ENCODE data around the gene GALNT4.

The GALNT4 gene

GRCh38 chr12:89524541-89525304 lies at the start of gene GALNT4:
GALNT4 (minus strand) TSS chr12:89524796; CDS start chr12:89524549, 247 bp downstream.
- peak; percentile 50 to 71 (median 53) for DNase-seq (ENCODE audit: low read depth in 3 of 3)

GRCh38 chr12:89573051-89573810 lies 48.6 kb upstream of the GALNT4 start:
- no peak for DNase-seq (ENCODE audit: low read depth in 3 of 3)

- no peak for DNase-seq (ENCODE audit: low read depth in 3 of 3)
Measured at GRCh38 chr12:89571491-89572195, 47.0 kb upstream of the GALNT4 start.

GRCh38 chr12:89568484-89568883 lies 43.9 kb upstream of the GALNT4 start:
- no peak for DNase-seq (ENCODE audit: low read depth in 3 of 3)

GRCh38 chr12:89567691-89568239 lies 43.2 kb upstream of the GALNT4 start:
- no peak for DNase-seq (ENCODE audit: low read depth in 3 of 3)

- no peak for DNase-seq (ENCODE audit: low read depth in 3 of 3)
Measured at GRCh38 chr12:89566615-89567014, 42.0 kb upstream of the GALNT4 start.

GRCh38 chr12:89565002-89565401 lies 40.4 kb upstream of the GALNT4 start:
- no peak for DNase-seq (ENCODE audit: low read depth in 3 of 3)

GRCh38 chr12:89559753-89560152 lies 35.2 kb upstream of the GALNT4 start:
- DNase-seq (ENCODE audit: low read depth in 3 of 3), result no peak

GRCh38 chr12:89556976-89557375 lies 32.4 kb upstream of the GALNT4 start:
- no peak for DNase-seq (ENCODE audit: low read depth in 3 of 3)

- no peak for DNase-seq (ENCODE audit: low read depth in 3 of 3)
Measured at GRCh38 chr12:89552376-89552775, 27.8 kb upstream of the GALNT4 start.

GRCh38 chr12:89551747-89552146 lies 27.2 kb upstream of the GALNT4 start:
- DNase-seq (ENCODE audit: low read depth in 3 of 3), result no peak

GRCh38 chr12:89547101-89547500 lies 22.5 kb upstream of the GALNT4 start:
- no peak for DNase-seq (ENCODE audit: low read depth in 3 of 3)

- DNase-seq (ENCODE audit: low read depth in 3 of 3), result no peak
Measured at GRCh38 chr12:89546151-89546550, 21.6 kb upstream of the GALNT4 start.

GRCh38 chr12:89544681-89545184 lies 20.1 kb upstream of the GALNT4 start:
- DNase-seq (ENCODE audit: low read depth in 3 of 3), result no peak

- DNase-seq (ENCODE audit: low read depth in 3 of 3), result no peak
Measured at GRCh38 chr12:89544022-89544421, 19.4 kb upstream of the GALNT4 start.

GRCh38 chr12:89542912-89543592 lies 18.5 kb upstream of the GALNT4 start:
- peak; percentile 30 to 48 (median 38) for DNase-seq (ENCODE audit: low read depth in 3 of 3)

- DNase-seq (ENCODE audit: low read depth in 3 of 3), result no peak
Measured at GRCh38 chr12:89542236-89542635, 17.6 kb upstream of the GALNT4 start.

- no peak for DNase-seq (ENCODE audit: low read depth in 3 of 3)
Measured at GRCh38 chr12:89540586-89540985, 16.0 kb upstream of the GALNT4 start.

- no peak for DNase-seq (ENCODE audit: low read depth in 3 of 3)
Measured at GRCh38 chr12:89539426-89540223, 15.0 kb upstream of the GALNT4 start.

GRCh38 chr12:89538897-89539296 lies 14.3 kb upstream of the GALNT4 start:
- no peak for DNase-seq (ENCODE audit: low read depth in 3 of 3)

- DNase-seq (ENCODE audit: low read depth in 3 of 3), result no peak
Measured at GRCh38 chr12:89537389-89537788, 12.8 kb upstream of the GALNT4 start.
